ENCODE measurements around the gene PALM.
A peak's percentile ranks its signal among the peaks of the same experiment; 100 is the strongest.

PALM gene

DNA sequence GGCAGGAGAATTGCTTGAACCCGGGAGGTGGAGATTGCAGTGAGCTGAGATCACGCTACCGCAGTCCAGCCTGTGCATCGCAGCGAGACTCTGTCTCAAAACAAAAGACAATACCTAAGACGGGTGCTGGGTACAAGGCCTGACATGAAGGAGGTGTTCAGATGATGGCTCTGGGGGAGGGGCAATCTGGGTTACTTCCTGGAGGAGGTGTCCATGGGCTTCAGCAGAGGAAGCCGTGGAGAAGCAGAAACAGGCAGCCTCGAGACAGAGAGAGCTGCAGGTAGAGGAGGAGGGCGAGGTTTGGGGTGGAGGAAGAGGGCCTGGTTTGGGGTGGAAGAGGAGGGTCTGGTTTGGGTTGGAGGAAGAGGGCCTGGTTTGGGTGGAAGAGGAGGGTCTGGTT is 45.8 kb downstream of the PALM start:
- TF ChIP-seq GATA1 (IDR thresholded peaks at IDR 0.05; ENCODE audit: low read depth, low read length), result no peak
- no peak for TF ChIP-seq POLR2A (IDR thresholded peaks at IDR 0.05; ENCODE audit: low read length)
- DNase-seq, result no peak

DNA sequence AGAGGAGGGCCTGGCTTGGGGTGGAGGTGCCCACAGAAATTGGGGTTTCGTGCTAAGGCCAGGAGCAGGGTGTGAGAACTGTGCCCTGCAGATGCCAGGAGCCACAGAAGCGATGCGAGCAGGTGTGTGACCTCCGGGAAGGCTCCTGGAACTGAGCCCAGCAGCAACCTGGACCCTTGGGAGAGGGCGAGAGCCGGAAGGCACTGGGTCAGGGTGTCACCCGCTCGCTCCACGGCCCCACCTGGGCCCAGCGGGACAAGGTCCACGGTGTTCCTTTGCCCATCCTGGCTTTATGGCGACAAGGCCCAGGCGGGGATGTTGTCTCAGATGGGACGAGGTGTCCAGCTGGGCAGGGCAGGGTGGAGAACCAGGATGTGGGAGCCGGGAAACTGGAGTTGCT is 46.3 kb downstream of the PALM start:
- no peak for DNase-seq
- no peak for TF ChIP-seq POLR2A (IDR thresholded peaks at IDR 0.05; ENCODE audit: low read length)
- no peak for TF ChIP-seq GATA1 (IDR thresholded peaks at IDR 0.05; ENCODE audit: low read depth, low read length)

DNA sequence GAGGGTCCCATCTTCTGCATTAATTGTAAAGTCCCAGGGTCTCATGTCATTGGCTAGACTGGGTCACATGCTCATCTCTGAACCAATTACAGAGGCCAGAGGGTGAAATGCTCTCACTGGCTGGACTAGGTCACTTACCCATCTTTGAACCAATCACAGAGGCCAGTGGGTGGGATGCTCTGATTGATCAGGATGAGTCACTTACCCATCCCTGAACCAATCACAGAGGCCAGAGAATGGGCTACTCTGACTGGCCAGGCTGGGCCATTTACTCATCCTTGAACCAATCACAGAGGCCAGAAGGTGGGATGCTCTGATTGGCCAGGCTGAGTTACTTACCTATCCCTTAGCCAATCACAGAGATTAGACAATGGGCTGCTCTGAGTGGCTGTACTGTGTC is 47.5 kb downstream of the PALM start:
- DNase-seq, result peak; percentile 39 to 56
- no peak for TF ChIP-seq GATA1 (IDR thresholded peaks at IDR 0.05; ENCODE audit: low read depth, low read length)
- no peak for TF ChIP-seq POLR2A (IDR thresholded peaks at IDR 0.05; ENCODE audit: low read length)

DNA sequence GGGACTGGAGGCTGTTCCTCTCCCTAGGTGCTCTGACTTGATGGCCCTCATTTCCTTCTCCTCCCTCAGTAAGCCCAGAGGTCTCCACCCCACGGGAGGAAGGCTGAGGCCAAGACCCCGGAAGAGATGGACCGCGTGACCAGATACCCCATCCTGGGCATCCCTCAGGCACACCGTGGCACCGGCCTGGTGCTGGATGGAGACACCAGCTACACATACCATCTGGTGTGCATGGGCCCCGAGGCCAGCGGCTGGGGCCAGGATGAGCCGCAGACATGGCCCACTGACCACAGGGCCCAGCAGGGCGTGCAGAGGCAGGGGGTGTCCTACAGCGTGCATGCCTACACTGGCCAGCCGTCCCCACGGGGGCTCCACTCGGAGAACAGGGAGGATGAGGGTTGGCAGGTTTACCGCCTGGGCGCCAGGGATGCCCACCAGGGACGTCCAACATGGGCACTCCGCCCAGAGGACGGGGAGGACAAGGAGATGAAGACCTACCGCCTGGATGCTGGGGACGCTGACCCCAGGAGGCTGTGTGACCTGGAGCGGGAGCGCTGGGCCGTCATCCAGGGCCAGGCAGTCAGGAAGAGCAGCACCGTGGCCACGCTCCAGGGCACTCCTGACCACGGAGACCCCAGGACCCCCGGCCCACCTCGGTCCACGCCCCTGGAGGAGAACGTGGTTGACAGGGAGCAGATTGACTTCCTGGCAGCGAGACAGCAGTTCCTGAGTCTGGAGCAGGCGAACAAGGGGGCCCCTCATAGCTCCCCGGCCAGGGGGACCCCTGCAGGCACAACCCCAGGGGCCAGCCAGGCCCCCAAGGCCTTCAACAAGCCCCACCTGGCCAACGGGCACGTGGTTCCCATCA is 48.3 kb downstream of the PALM start:
- TF ChIP-seq POLR2A (IDR thresholded peaks at IDR 0.05; ENCODE audit: low read length) (no peak), GATA1 (IDR thresholded peaks at IDR 0.05; ENCODE audit: low read depth, low read length) (no peak)
- no peak for DNase-seq

DNA sequence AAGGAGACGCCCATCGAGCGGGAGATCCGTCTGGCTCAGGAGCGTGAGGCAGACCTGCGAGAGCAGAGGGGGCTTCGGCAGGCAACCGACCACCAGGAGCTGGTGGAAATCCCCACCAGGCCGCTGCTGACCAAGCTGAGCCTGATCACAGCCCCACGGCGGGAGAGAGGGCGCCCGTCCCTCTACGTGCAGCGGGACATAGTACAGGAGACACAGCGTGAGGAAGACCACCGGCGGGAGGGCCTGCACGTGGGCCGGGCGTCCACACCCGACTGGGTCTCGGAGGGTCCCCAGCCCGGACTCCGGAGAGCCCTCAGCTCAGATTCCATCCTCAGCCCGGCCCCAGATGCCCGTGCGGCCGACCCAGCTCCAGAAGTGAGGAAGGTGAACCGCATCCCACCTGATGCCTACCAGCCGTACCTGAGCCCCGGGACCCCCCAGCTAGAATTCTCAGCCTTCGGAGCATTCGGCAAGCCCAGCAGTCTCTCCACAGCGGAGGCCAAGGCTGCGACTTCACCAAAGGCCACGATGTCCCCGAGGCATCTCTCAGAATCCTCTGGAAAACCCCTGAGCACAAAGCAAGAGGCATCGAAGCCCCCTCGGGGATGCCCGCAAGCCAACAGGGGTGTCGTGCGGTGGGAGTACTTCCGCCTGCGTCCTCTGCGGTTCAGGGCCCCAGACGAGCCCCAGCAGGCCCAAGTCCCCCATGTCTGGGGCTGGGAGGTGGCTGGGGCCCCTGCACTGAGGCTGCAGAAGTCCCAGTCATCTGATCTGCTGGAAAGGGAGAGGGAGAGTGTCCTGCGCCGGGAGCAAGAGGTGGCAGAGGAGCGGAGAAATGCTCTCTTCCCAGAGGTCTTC is 49.3 kb downstream of the PALM start:
- TF ChIP-seq GATA1 (IDR thresholded peaks at IDR 0.05; ENCODE audit: low read depth, low read length) (no peak), POLR2A (IDR thresholded peaks at IDR 0.05; ENCODE audit: low read length) (no peak)
- no peak for DNase-seq

DNA sequence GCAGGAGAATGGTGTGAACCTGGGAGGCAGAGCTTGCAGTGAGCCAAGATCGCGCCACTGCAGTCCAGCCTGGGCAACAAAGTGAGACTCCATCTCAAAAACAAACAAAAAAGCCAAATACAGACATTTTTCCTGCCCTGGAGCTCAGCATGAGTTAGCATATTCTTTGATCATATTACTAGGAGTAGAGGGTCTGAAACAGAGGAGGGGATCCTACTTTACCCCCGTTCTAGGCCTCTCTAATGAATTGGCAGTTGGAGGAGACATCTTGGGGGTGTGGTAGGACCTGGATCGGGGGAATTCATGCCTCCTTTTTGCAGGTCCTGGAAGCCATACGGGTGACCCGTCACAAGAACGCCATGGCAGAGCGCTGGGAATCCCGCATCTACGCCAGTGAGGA is 54.4 kb downstream of the PALM start:
- DNase-seq, result no peak
- TF ChIP-seq POLR2A (IDR thresholded peaks at IDR 0.05; ENCODE audit: low read length) (no peak), GATA1 (IDR thresholded peaks at IDR 0.05; ENCODE audit: low read depth, low read length) (no peak)

DNA sequence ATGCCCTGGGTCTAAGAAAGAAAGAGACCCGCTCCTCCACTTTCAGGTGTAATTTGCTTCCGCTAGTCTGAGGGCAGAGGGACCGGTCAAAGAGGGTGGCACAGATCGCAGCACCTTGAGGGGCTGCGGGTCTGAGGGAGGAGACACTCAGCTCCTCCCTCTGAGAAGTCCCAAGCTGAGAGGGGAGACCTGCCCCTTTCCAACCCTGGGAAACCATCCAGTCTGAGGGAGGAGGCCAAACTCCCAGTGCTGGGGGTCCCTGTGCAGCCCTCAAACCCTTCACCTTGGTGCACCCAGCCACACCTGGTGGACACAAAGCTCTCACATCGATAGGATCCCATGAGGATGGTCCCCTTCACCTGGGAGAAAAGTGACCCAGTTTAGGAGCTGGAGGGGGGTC is 55.1 kb downstream of the PALM start:
- DNase-seq, result no peak
- TF ChIP-seq POLR2A (IDR thresholded peaks at IDR 0.05; ENCODE audit: low read length) (no peak), GATA1 (IDR thresholded peaks at IDR 0.05; ENCODE audit: low read depth, low read length) (no peak)

DNA sequence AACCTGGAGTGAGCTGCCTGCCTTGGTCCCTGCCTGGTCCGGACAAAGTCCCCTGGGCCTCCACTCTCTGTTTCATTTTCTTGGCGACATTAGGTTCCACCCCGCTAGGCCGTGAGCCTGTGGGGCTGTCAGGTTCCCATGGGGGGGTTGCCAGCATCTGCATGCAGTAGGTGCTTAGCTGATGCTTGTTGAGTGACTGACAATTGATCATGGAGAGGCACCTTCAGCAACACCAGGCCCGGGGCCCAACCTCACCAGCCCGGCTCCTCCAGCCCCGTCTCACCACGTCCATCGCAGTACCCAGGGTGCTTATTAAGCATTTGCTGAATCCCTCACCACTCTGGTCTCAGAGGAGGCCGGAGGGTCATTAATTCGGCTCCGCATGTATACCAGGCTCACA is 55.6 kb downstream of the PALM start:
- DNase-seq, result no peak
- no peak for TF ChIP-seq GATA1 (IDR thresholded peaks at IDR 0.05; ENCODE audit: low read depth, low read length)
- TF ChIP-seq POLR2A (IDR thresholded peaks at IDR 0.05; ENCODE audit: low read length), result no peak

DNA sequence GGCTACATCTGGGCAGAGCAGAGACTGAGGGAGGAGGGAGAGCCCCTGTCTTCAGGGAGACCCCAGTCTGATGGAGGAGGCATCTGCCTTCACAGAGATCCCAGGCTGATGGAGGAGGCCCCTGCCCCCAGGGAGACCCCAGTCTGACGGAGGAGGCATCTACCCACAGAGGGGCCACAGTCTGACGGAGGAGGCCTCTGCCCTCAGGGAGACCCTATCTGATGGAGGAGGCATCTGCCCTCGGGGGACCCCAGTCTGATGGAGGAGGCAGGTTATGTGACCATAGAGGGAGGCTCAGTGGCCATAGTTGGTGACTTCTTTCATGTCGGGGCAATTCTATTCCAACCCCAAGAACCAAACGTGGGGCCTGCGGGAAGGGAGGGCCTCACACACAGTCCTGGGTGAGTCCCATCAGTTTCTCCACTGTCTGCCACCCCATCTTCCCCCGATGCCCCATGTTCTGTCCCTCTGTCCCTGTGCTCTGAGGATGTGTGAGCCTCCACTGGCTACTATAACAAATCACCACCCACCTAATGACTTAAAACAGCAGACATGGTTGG is 56.5 kb downstream of the PALM start:
- DNase-seq, result no peak
- TF ChIP-seq POLR2A (IDR thresholded peaks at IDR 0.05; ENCODE audit: low read length) (no peak), GATA1 (IDR thresholded peaks at IDR 0.05; ENCODE audit: low read depth, low read length) (no peak)

DNA sequence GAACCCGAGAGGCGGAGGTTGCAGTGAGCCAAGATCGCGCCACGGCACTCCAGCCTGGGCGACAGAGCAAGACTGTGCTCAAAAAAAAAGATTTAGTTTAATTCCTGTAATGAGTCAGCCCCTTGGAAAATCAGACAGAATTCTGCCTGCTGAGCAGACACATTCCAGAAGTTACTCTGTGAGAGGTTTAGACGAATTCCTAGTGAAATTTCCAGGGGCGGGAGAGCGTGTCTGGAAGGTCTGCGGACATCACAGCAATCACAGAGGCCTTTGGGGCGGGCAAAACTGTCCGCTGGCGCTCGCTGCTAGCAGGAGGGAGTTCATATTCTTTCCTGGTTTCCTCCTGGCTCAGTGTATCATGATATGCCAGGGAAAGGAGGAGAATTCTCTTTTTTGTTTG is 59.7 kb downstream of the PALM start:
- TF ChIP-seq POLR2A (IDR thresholded peaks at IDR 0.05; ENCODE audit: low read length), result no peak
- TF ChIP-seq GATA1 (IDR thresholded peaks at IDR 0.05; ENCODE audit: low read depth, low read length), result no peak
- DNase-seq, result no peak

DNA sequence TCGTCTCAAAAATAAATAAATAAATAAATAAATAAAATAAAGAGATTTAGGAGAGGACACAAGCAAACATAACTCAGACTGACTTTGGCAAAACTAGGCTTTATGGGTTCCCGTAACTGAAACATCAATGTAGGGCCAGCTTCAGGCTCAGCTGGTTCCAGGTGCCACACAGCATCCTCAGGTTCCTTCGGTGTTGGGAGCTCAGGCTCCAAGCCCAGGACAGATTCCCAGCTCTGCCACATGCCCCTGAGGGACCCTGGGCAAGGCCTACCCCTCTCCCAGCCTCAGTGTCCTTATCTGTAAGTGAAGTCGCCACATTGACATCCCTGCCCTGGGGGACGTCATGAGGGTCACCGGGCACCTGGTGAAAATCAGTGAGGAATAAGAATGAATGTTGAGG is 60.9 kb downstream of the PALM start:
- no peak for DNase-seq

DNA sequence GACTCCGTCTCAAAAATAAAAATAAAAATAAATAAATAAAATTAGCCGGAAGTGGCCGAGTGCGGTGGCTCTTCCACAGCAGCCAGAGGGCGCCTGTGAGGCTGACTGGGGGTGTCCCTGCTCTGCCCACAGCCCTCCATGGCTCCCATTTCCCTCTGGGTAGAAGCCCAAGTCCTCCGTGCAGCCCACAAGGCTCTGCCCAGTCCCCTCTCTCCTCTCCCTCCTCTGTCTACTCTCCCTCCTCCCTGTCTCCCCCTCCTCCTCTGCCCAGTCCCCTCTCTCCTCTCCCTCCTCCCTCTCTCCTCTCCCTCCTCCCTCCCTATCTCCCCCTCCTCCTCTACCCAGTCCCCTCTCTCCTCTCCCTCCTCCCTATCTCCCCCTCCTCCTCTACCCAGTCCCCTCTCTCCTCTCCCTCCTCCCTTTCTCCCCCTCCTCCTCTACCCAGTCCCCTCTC is 62.6 kb downstream of the PALM start:
- peak; percentile 82 to 83 for DNase-seq

More for the DNA sequence above, 60.9 kb downstream of the PALM start:
- no peak for TF ChIP-seq GATA1 (IDR thresholded peaks at IDR 0.05; ENCODE audit: low read depth, low read length)
- no peak for TF ChIP-seq POLR2A (IDR thresholded peaks at IDR 0.05; ENCODE audit: low read length)

DNA sequence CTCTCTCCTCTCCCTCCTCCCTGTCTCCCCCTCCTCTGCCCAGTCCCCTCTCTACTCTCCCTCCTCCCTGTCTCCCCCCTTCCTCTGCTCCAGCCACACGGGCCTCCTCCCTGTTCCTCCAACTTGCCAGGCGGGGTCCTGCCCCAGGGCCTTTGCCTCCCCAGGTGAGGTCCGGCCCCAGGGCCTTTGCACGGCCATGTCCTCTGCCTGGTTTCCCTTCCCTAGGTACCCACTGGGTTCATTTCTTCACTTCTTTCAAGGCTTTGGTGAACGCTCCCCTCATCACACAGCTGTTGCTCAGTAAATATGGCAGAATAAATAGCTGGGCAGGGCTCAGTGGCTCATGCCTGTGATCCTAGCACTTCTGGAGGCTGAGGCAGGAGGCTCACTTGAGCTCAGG is 63.3 kb downstream of the PALM start:
- no peak for DNase-seq
- TF ChIP-seq GATA1 (IDR thresholded peaks at IDR 0.05; ENCODE audit: low read depth, low read length) (no peak), POLR2A (IDR thresholded peaks at IDR 0.05; ENCODE audit: low read length) (no peak)

More for the DNA sequence above, 62.6 kb downstream of the PALM start:
- no peak for TF ChIP-seq POLR2A (IDR thresholded peaks at IDR 0.05; ENCODE audit: low read length)
- no peak for TF ChIP-seq GATA1 (IDR thresholded peaks at IDR 0.05; ENCODE audit: low read depth, low read length)
